ENCODE data around the gene PITPNM3. TPM values are rescaled to one million over a fixed set of nuclear protein-coding genes. Genes with fewer than 3 reads are reported as not detected.
"Not testable (repeated sequence)": the region's sequence is repeated elsewhere in the genome, so short reads cannot be mapped to it uniquely, and the experiment has no call there.

PITPNM3 gene
- total RNA-seq, 4 donors from 2014 or later, result 4.0 to 10.9 (median 5.6) TPM

DNA sequence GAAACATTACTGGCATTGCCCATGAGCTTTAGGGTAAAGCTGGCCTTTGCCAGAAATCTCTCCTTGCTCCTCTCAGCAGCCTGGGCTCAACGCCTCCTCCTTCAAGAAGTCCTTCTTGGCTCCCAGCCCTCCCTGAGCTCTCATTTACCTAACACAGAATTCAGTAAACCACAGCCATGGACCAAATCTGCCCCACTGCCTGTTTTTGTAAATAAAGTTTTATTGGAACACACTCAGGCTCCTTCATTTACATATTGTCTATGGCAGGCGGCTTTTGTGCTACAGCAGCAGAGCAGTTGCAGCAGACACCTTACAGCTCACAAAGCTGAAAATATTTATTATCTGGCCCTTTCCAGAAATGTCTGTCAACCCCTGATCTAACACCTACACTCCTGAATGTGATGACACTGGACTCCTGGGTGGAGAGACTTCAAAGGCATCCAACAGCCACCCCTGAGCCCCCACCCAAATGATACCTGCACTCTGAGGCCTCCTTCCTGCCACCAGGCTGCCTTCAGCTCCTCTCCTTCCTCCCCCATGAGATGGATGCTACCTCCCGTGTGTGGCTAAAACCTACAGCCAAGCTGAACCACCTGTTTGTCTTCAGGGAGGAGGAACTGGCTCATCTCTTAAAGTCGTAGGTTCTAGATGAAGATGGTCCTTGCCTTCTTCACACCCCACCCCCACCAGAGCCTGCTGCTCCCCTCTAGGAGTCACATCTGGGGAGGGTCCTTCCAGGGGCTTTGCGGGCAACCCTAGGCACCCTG, 70.5 kb downstream of the PITPNM3 start:
- TF ChIP-seq, protein P1, sequence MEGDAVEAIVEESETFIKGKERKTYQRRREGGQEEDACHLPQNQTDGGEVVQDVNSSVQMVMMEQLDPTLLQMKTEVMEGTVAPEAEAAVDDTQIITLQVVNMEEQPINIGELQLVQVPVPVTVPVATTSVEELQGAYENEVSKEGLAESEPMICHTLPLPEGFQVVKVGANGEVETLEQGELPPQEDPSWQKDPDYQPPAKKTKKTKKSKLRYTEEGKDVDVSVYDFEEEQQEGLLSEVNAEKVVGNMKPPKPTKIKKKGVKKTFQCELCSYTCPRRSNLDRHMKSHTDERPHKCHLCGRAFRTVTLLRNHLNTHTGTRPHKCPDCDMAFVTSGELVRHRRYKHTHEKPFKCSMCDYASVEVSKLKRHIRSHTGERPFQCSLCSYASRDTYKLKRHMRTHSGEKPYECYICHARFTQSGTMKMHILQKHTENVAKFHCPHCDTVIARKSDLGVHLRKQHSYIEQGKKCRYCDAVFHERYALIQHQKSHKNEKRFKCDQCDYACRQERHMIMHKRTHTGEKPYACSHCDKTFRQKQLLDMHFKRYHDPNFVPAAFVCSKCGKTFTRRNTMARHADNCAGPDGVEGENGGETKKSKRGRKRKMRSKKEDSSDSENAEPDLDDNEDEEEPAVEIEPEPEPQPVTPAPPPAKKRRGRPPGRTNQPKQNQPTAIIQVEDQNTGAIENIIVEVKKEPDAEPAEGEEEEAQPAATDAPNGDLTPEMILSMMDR (IDR thresholded peaks at IDR 0.05), result no peak
- TF ChIP-seq POLR2A (IDR thresholded peaks at IDR 0.05), result no peak
- WGBS, 2 donors, result 78 to 79% methylated on average over 5 of the region's 5 CpGs
- H3K4me3 ChIP-seq (replicated peaks in 1 of 3), result no peak overlapping the region
- no peaks in the 10 kb centered on the region for H3K4me1 ChIP-seq
- no peak overlapping the region for H3K27ac ChIP-seq
- no peaks in the 10 kb centered on the region for H3K27me3 ChIP-seq
- no peaks in the 10 kb centered on the region for H3K36me3 ChIP-seq
- DNase-seq, result no peak
- H3K9me3 ChIP-seq, result no peaks in the 10 kb centered on the region
- intact Hi-C loops (cut with DNase I), result no loop called here

GRCh38 chr17:6483507-6483906, 72.8 kb downstream of the PITPNM3 start:
- H3K27ac ChIP-seq, result no peak overlapping the region
- WGBS, 2 donors, result 92 to 93% methylated on average over 13 to 14 of the region's 16 CpGs
- intact Hi-C loops (cut with DNase I), result no loop called here

GRCh38 chr17:6482796-6483195, 73.6 kb downstream of the PITPNM3 start:
- H3K27ac ChIP-seq; H3K9me3 ChIP-seq; H3K4me3 ChIP-seq (replicated peaks in 1 of 3); DNase-seq; H3K4me1 ChIP-seq; H3K27me3 ChIP-seq; intact Hi-C loops (cut with DNase I); H3K36me3 ChIP-seq: not testable (repeated sequence)
- 86 to 91% methylated on average over 10 of the region's 10 CpGs for WGBS, 2 donors

More at GRCh38 chr17:6483507-6483906, 72.8 kb downstream of the PITPNM3 start:
- no peak for DNase-seq
- Histone ChIP-seq H3K36me3 (no peaks in the 10 kb centered on the region), H3K4me3 (replicated peaks in 1 of 3) (no peak overlapping the region), H3K4me1 (no peaks in the 10 kb centered on the region), H3K9me3 (no peaks in the 10 kb centered on the region), H3K27me3 (no peaks in the 10 kb centered on the region)
- TF ChIP-seq POLR2A (IDR thresholded peaks at IDR 0.05), result no peak
- TF ChIP-seq, protein P1 (IDR thresholded peaks at IDR 0.05), result no peak

DNA sequence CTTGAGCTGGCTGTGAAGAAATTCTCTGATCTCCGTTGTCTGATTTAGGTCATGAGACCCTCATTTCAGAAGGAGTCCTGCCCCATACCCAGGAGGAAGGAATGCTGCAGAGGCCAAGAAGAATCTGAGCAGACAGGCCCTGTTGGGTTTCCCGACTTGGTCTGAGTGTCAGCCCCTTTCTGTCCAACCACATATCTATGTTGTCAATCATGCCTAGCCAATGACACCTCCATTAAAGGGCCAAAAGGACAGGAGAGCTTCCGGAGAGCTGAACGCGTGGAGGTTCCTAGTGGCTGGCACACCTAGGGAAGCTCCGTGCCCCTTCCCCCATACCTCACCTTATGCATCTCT, 74.3 kb downstream of the PITPNM3 start:
- 86 to 88% methylated on average over 6 of the region's 6 CpGs for WGBS, 2 donors
- TF ChIP-seq POLR2A (IDR thresholded peaks at IDR 0.05), result no peak
- TF ChIP-seq, protein P1 (IDR thresholded peaks at IDR 0.05), result no peak
- Histone ChIP-seq H3K9me3 (no peaks in the 10 kb centered on the region), H3K4me1 (no peaks in the 10 kb centered on the region), H3K27me3 (no peaks in the 10 kb centered on the region), H3K4me3 (replicated peaks in 1 of 3) (no peak overlapping the region), H3K36me3 (no peaks in the 10 kb centered on the region), H3K27ac (no peak overlapping the region)
- no peak for DNase-seq
- intact Hi-C loops (cut with DNase I), result no loop called here

DNA sequence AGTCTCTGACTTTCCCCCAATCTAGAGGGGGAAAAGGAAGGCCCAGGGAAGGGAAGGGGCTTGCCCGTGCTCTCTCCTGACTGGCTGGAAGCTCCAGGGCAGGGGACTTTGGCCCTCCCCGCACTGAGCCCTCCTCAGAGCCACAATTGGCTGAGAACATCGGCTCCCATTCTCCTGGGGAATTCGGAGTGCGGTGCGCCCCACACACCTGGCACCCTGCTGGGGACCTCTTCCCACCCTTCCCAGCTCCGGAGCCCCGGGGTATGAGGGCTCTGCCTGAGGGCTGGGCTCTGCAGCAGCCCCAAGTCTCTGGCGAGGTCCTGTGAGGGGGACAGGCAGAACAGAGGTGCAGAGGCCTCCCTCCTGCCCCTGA, 76.1 kb downstream of the PITPNM3 start:
- Histone ChIP-seq H3K27ac (no peak overlapping the region), H3K36me3 (no peaks in the 10 kb centered on the region), H3K27me3 (no peaks in the 10 kb centered on the region), H3K9me3 (no peaks in the 10 kb centered on the region), H3K4me1 (no peaks in the 10 kb centered on the region), H3K4me3 (replicated peaks in 1 of 3) (no peak overlapping the region)
- WGBS, 2 donors, result 58 to 68% methylated on average over 8 of the region's 9 CpGs
- intact Hi-C loops (cut with DNase I), result no loop called here
- TF ChIP-seq POLR2A (IDR thresholded peaks at IDR 0.05), result no peak
- TF ChIP-seq, protein P1 (IDR thresholded peaks at IDR 0.05), result no peak
- DNase-seq, result no peak
